ENCODE data around the gene AGL.

AGL gene

GRCh38 chr1:99872063-99872462 lies 21.9 kb downstream of the AGL start:
- H3K4me1 ChIP-seq (ENCODE audit: low read length): no peaks in the 10 kb centered on the region
- H3K4me2 ChIP-seq (ENCODE audit: low read depth, low read length): no peak overlapping the region
- no peak for DNase-seq
- no peaks in the 10 kb centered on the region for H3F3A ChIP-seq (ENCODE audit: insufficient read depth, low read length)
- no peak overlapping the region for H2AFZ ChIP-seq (ENCODE audit: low read length)
- H3K27me3 ChIP-seq (replicated peaks; ENCODE audit: insufficient read depth, low read length): no peaks in the 10 kb centered on the region
- no peak overlapping the region for H3K27ac ChIP-seq (ENCODE audit: low read length)
- no peaks in the 10 kb centered on the region for H3K9me3 ChIP-seq (replicated peaks; ENCODE audit: insufficient read depth, low read length)
- no peaks in the 10 kb centered on the region for H3K9me2 ChIP-seq (replicated peaks; ENCODE audit: insufficient read depth, low read length)
- TF ChIP-seq EZH2 (optimal IDR thresholded peaks at IDR 0.05; ENCODE audit: low read depth, low read length) (no peak), EZH2phosphoT487 (IDR thresholded peaks at IDR 0.05; ENCODE audit: low read length) (no peak), CTCF (IDR thresholded peaks at IDR 0.05; ENCODE audit: low read length) (no peak)
- no peaks in the 10 kb centered on the region for H3K36me3 ChIP-seq (replicated peaks; ENCODE audit: insufficient read depth, low read length)
- no peak overlapping the region for H3K9ac ChIP-seq (ENCODE audit: low read length)
- H3K79me2 ChIP-seq (ENCODE audit: low read length): no peaks in the 10 kb centered on the region
- no peaks in the 10 kb centered on the region for H4K20me1 ChIP-seq (ENCODE audit: insufficient read depth, low read length)
- H3K4me3 ChIP-seq (ENCODE audit: low read length): no peak overlapping the region

GRCh38 chr1:99877568-99877967 lies 27.4 kb downstream of the AGL start:
- no peaks in the 10 kb centered on the region for H3K9me2 ChIP-seq (replicated peaks; ENCODE audit: insufficient read depth, low read length)
- no peaks in the 10 kb centered on the region for H3K36me3 ChIP-seq (replicated peaks; ENCODE audit: insufficient read depth, low read length)
- no peaks in the 10 kb centered on the region for H4K20me1 ChIP-seq (ENCODE audit: insufficient read depth, low read length)
- no peak overlapping the region for H2AFZ ChIP-seq (ENCODE audit: low read length)
- H3K4me1 ChIP-seq (ENCODE audit: low read length): no peaks in the 10 kb centered on the region
- H3K9me3 ChIP-seq (replicated peaks; ENCODE audit: insufficient read depth, low read length): no peaks in the 10 kb centered on the region
- H3K9ac ChIP-seq (ENCODE audit: low read length): no peak overlapping the region
- no peaks in the 10 kb centered on the region for H3K79me2 ChIP-seq (ENCODE audit: low read length)
- no peak for TF ChIP-seq CTCF (IDR thresholded peaks at IDR 0.05; ENCODE audit: low read length)
- no peak for TF ChIP-seq EZH2phosphoT487 (IDR thresholded peaks at IDR 0.05; ENCODE audit: low read length)
- TF ChIP-seq EZH2 (optimal IDR thresholded peaks at IDR 0.05; ENCODE audit: low read depth, low read length): no peak
- no peak overlapping the region for H3K4me2 ChIP-seq (ENCODE audit: low read depth, low read length)
- H3K27me3 ChIP-seq (replicated peaks; ENCODE audit: insufficient read depth, low read length): no peaks in the 10 kb centered on the region
- DNase-seq: no peak
- no peak overlapping the region for H3K27ac ChIP-seq (ENCODE audit: low read length)
- no peak overlapping the region for H3K4me3 ChIP-seq (ENCODE audit: low read length)
- H3F3A ChIP-seq (ENCODE audit: insufficient read depth, low read length): no peaks in the 10 kb centered on the region

- TF ChIP-seq CTCF (IDR thresholded peaks at IDR 0.05; ENCODE audit: low read length): no peak
- TF ChIP-seq EZH2 (optimal IDR thresholded peaks at IDR 0.05; ENCODE audit: low read depth, low read length): no peak
- TF ChIP-seq EZH2phosphoT487 (IDR thresholded peaks at IDR 0.05; ENCODE audit: low read length): no peak
Measured at GRCh38 chr1:99886179-99886578, 36.0 kb downstream of the AGL start.

More at GRCh38 chr1:99886179-99886578, 36.0 kb downstream of the AGL start:
- DNase-seq: no peak
- Histone ChIP-seq H3K4me2 (ENCODE audit: low read depth, low read length) (no peak overlapping the region), H3F3A (ENCODE audit: insufficient read depth, low read length) (no peaks in the 10 kb centered on the region), H3K4me3 (ENCODE audit: low read length) (no peak overlapping the region), H3K9me3 (replicated peaks; ENCODE audit: insufficient read depth, low read length) (no peaks in the 10 kb centered on the region), H3K27ac (ENCODE audit: low read length) (no peak overlapping the region), H2AFZ (ENCODE audit: low read length) (no peak overlapping the region), H3K9ac (ENCODE audit: low read length) (no peak overlapping the region), H3K27me3 (replicated peaks; ENCODE audit: insufficient read depth, low read length) (no peaks in the 10 kb centered on the region), H3K79me2 (ENCODE audit: low read length) (no peaks in the 10 kb centered on the region), H3K4me1 (ENCODE audit: low read length) (no peaks in the 10 kb centered on the region), H3K9me2 (replicated peaks; ENCODE audit: insufficient read depth, low read length) (no peaks in the 10 kb centered on the region), H4K20me1 (ENCODE audit: insufficient read depth, low read length) (no peaks in the 10 kb centered on the region), H3K36me3 (replicated peaks; ENCODE audit: insufficient read depth, low read length) (no peaks in the 10 kb centered on the region)
